HFFc6 (cell line): ENCODE data around the gene SLC25A48. TPM values are rescaled to one million over a fixed set of nuclear protein-coding genes. Genes with fewer than 3 reads are reported as not detected.

ENCODE experiments used
- DNase-seq: peaks from one replicate; pipeline ENCODE4 v3.0.0-alpha.2; 2018
- H3K27ac Mint-ChIP-seq: 2 replicates; pipeline ENCODE4 v1.8.0; 2020; ENCODE audit warnings: mild to moderate bottlenecking, mixed read lengths
- H3K27me3 Mint-ChIP-seq: 2 replicates; pipeline ENCODE4 v1.8.0; 2021; ENCODE audit warnings: mild to moderate bottlenecking, moderate library complexity, mixed read lengths; ENCODE audit not compliant: insufficient read depth
- H3K36me3 Mint-ChIP-seq: 2 replicates; pipeline ENCODE4 v1.8.0; 2021; ENCODE audit warnings: low read depth, mixed read lengths
- H3K4me1 Mint-ChIP-seq: 2 replicates; pipeline ENCODE4 v1.8.0; 2020; ENCODE audit warnings: low read depth, mixed read lengths
- H3K4me3 Mint-ChIP-seq: 2 replicates; pipeline ENCODE4 v1.8.0; 2020; ENCODE audit warnings: mild to moderate bottlenecking, moderate library complexity, mixed read lengths
- H3K9me3 Mint-ChIP-seq: 2 replicates; pipeline ENCODE4 v1.8.0; 2020; ENCODE audit warnings: mild to moderate bottlenecking, mixed read lengths
- CTCF ChIP-seq: fragments of 200-600 bp; sonication (generic); IDR thresholded peaks from 2 replicates; pipeline ENCODE4 v1.5.0; 2021; ENCODE audit warnings: antibody characterized with exemption, mild to moderate bottlenecking
- total RNA-seq, 6 experiments: library from RNA; stranded (reverse); fragmentation: NEBNext Ultra II Directional; extraction: Animal tissue kit (Norgen Biotek cat#: 25700); gene quantifications; 2 replicates in 1 of 6; 3 replicates in 5 of 6; pipeline ENCODE4 v1.2.3, GENCODE V29; 2021

Gene SLC25A48
- total RNA-seq, 6 experiments from 2014 or later: not detected

- Mint-ChIP-seq H3K9me3 (no peaks in the 10 kb centered on the region), H3K4me3 (no peak overlapping the region), H3K4me1 (no peaks in the 10 kb centered on the region), H3K27me3 (peaks cover 21% of the 10 kb centered on the region), H3K36me3 (no peaks in the 10 kb centered on the region), H3K27ac (no peak overlapping the region)
- no peak for TF ChIP-seq CTCF
- no peak for DNase-seq
Observed at GRCh38 chr5:135822959-135823358, 11.5 kb upstream of the SLC25A48 start.

DNA sequence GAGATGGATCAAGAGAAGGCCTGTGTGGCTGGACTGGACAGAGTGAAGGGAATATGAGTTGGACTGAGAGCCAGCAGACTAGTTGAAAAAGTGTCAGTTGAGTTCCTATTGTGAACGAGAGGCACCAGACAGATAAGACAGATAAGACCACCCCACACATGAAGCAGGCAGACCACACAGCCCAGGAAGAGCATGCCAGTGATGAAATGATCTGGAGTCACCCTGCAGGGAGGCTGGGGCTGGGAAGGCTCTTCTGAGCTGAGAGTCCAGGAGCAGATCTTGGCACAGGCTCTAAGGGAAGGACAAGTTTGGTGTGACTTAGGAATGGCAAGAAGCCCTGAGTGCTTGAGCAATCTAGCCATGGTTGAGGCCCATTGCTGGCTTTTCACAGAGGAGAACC lies 10.6 kb upstream of the SLC25A48 start:
- no peak overlapping the region for H3K4me3 Mint-ChIP-seq
- DNase-seq: no peak
- H3K36me3 Mint-ChIP-seq: no peaks in the 10 kb centered on the region
- no peaks in the 10 kb centered on the region for H3K9me3 Mint-ChIP-seq
- H3K27me3 Mint-ChIP-seq: peaks cover 21% of the 10 kb centered on the region
- no peak for TF ChIP-seq CTCF
- H3K4me1 Mint-ChIP-seq: no peaks in the 10 kb centered on the region
- H3K27ac Mint-ChIP-seq: no peak overlapping the region

DNA sequence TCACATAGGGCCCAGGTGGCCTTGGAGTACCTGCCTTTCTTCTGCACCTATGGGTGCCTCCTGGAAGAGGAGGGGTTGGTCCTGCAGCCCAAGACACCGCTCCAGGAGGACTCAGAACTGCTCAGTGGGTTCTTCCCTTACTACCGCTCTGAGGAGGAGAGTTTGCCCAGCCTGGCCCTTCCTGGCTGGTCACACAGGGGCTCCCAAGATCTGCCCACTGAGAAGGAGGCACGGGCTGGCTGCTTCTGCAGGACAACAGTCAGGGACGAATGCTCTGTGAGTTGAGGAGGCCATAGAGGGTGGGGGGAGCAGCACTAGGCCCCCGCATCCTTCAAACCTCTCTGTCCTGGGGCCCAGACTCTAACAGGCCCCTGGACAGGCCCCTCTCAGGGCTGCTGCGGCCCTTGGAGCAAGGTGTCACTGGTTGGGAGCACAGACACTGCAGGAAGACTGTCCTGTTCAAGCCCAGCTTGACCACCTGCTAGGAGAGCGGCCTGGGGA lies 9.9 kb upstream of the SLC25A48 start:
- TF ChIP-seq CTCF: no peak
- H3K9me3 Mint-ChIP-seq: no peaks in the 10 kb centered on the region
- H3K27me3 Mint-ChIP-seq: peaks cover 26% of the 10 kb centered on the region
- H3K36me3 Mint-ChIP-seq: no peaks in the 10 kb centered on the region
- no peak overlapping the region for H3K4me3 Mint-ChIP-seq
- no peak for DNase-seq
- H3K4me1 Mint-ChIP-seq: no peaks in the 10 kb centered on the region
- no peak overlapping the region for H3K27ac Mint-ChIP-seq

- Mint-ChIP-seq H3K27ac (no peak overlapping the region), H3K36me3 (no peaks in the 10 kb centered on the region), H3K4me1 (no peaks in the 10 kb centered on the region), H3K4me3 (no peak overlapping the region), H3K9me3 (no peaks in the 10 kb centered on the region), H3K27me3 (peaks cover 32% of the 10 kb centered on the region)
- no peak for DNase-seq
- TF ChIP-seq CTCF: no peak
Observed at GRCh38 chr5:135825373-135826220, 8.9 kb upstream of the SLC25A48 start.

DNA sequence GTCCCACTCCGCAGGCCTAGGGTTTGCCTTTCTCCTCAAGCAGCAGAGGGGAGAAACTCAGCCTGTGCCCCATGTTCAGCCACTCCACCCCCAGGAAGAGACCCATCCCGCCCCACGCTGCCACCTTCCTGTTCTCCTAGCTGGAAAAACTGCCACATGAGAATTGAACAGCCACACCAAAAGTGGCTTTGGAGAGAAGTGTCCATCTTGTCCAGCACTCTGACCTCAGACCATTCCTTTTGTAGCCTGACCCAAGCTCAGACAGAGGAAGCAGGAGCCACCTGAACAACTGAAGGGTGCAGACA lies 8.3 kb upstream of the SLC25A48 start:
- H3K9me3 Mint-ChIP-seq: no peaks in the 10 kb centered on the region
- no peak for DNase-seq
- H3K27me3 Mint-ChIP-seq: peaks cover 31% of the 10 kb centered on the region
- no peaks in the 10 kb centered on the region for H3K4me1 Mint-ChIP-seq
- H3K4me3 Mint-ChIP-seq: no peak overlapping the region
- no peaks in the 10 kb centered on the region for H3K36me3 Mint-ChIP-seq
- no peak for TF ChIP-seq CTCF
- no peak overlapping the region for H3K27ac Mint-ChIP-seq
